SHP77 treated with DMSO at 0.1 percent for 48 hours (cell line): ENCODE measurements around the gene GMDS.

Experiments
- DNase-seq: peaks from one replicate; lab custom pipeline; 2025; lab: John Stamatoyannopoulos, UW

GMDS gene

DNA sequence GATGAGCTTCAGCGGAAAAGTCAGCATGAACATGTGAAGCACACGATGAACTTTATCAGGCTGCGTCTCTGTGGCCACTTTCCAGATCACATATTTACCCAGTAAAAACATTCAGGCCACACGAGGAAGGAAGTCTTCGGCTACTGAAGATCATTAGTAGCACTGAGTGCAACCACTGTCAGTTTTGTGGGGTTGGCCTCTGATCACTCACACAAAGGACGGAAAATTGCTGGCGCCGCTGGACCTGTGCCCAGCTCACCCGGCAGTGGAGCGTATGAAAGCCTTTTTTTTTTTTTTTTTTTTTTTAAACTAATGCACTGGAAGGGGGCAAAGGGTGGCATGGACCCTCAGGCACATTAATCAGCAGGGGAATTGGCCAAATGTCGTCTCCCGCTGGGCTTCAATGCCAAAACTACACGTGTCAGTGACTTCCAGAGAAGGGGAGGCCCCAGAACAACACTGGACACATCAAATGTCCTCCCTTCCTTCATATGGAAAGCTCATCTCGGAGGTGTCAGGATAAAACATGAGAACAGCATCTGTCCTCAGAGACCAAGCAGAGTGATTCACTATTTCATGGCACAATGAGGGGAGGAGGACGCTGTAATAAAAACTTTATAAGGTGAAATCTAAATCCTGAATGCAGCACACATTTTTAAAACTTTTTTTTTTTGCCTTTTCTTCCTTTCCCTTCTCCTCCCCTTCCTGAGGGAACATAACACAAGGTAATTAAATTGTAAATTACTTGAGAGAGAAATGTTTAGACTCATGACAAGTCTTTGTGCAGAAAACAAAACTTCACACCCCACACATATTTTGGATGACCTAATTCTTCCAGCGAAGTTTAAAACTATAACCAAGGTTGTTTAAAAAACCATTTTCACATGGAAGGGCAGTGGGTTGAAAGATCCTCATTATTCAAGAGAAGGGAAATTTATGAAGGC lies 412.3 kb downstream of the GMDS start:
- DNase-seq = peak; percentile 8

DNA sequence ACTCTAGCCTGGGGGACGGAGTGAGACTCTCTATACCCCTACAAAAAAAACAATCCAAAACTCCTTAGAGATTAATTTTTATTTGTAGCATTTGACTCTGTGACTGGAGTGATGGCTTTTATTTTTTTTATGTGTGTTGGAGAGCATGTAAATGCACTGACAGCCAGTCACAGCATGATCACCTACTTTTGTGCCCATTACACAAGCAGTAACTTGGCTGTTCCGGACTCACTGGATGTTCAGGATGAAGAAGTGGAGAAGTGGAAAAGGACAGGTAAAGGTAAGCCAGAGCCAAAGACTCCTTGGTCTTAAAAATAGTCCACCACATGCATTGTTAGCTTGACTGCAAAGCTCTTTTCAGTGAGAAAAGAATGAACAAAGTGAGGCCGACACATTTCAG lies 413.0 kb downstream of the GMDS start:
- DNase-seq = no peak

DNA sequence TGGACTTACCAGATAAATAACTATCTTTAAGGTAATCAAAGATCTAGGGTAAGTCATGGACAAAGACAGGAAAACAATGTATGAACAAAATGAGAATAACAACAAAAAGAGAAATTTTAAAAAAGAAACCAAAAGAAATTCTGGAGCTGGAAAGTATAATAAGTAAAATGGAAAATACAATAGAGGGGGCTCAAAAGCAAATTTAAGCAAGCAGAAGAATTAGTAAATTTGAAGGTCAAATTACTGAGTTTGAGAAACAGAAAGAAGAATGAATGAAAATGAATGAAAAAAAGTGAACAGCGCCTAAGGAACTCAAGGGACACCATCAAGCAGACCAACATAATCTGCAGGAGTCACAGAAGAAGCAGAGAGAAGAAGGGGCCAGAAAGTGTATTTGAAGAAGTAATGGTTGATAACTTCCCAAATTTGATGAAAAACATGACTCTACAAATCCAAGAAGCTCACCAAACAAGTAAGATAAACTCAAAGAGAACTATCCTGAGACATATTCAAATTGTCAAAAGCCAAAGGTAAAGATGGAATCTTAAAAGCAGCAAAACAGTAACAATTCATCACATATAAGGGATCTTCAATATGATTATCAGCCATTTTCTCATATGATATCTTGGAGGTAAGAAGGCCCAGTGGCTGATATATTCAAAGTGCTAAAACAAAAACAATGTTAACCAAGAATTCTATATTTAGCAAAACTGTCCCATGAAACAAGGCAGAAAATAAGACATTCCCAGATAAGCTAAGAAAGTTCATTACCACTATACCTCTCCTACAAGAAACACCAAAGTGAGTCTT lies 417.2 kb downstream of the GMDS start:
- DNase-seq = no peak

DNA sequence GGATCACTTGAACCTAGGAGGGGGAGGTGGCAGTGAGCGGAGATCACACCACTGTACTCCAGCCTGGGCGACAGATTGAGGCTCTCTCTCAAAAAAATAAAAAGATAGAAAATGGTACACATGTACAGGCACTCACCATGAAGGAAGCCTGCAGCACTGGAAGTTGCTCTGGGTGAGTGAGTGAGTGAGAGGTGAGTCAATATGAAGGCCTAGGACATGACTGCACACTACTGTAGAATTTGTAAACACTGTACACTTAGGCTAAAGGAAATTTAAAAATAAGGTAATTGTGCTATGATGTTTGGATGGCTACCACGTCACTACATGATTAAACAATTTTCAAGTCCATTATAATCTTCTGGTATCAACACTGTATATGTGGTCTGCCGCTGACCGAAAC lies 419.5 kb downstream of the GMDS start:
- no peak for DNase-seq

DNA sequence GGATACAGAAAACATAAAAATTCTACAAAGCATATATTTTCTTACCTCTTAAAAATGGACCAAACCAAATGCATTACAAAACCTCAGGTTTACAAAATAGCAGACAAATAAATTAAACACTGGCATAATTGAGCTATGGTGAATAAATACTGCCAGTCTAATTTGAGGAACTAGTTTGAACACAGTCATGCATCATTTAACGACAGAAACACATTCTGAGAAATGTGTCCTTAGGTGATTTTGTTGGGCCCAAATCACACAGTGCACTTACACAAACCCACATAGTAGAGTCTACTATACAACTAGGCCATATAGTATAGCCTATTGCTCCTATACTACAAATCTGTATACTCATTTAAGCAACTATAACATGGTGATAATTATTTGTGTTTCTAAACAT lies 420.1 kb downstream of the GMDS start:
- no peak for DNase-seq

DNA sequence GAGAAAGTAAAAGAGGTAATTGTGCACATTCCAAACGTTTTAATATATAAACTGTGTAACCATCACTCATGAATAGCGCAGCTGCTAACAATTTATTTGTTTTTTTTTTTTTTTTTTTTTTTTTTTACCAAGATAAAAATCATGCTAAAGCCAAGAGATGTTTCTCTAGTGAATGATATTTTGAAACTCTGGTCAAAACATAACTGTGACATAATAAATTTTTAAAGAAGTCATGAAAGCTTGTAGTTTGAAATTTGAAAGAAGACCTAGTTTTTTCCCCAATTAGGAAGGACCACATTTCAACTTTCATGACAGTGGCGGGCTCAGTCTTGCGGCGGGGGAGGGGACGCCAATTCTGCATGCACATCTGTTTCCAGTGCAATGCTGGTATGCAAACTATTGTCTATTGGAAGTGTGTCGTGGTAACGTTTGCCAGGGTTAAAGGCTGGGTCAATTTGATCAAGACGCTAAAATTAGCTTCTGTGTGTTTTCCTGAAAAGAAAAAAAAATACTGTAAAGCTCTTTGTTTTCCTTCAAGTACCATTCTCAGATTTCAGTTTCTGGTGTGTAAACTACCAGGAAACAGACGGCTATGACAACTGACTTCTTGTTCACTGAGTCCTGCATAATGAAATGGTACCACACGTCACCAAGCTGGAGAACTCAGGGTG lies 423.8 kb downstream of the GMDS start:
- peak; percentile 44 for DNase-seq

DNA sequence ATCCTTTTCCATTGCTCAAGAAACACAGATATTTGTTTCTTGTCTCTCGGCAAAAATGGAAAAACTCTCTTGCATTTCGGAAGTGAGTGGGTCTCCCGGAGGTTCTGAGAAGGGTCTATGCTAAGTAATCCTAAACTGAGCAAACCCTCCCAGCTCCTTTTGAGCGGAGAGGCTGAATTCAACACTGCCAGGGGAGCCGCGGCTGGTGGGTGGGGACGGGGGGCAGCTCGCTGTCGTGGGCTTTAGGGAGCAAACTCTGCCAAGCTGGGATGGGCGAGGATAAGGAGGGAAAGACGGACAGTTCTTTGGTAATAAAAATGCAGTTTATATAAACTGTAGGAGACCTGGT lies 424.3 kb downstream of the GMDS start:
- DNase-seq = no peak

DNA sequence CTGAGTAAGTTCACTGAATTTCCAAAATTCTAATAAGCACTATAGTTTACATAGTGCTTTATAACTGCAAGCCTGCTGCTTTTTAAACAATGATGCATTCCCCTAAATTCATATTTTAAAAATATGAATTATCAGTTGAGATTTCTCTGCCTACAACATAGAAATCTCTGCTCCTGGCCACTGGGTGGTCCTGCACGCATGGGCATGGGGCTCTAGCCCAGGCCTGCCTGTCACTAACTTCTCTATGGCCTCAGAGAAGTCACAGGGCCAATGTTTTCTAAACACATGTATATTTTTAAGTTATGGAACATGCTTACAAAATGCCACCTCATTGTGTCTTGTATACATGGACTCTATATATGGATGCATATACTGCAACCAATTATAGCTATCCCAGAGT lies 424.7 kb downstream of the GMDS start:
- no peak for DNase-seq

DNA sequence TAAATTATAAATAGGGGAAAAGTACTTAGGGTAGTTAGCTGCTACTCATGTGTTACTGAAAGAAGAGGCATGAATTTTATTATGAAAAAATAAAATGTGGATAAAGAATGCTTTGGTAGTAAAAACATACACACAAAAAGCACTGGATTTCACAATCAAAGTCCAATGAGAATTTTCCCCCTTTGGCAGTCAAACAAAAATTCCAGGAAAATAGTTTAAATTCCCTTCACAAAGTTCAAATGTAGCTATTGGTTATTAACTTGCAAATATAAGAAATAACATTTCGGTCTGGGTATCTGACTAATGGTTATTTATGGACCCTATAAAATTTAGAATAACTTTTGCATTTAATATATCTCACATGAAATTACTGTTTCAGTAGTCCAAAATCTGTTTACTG lies 425.2 kb downstream of the GMDS start:
- no peak for DNase-seq

DNA sequence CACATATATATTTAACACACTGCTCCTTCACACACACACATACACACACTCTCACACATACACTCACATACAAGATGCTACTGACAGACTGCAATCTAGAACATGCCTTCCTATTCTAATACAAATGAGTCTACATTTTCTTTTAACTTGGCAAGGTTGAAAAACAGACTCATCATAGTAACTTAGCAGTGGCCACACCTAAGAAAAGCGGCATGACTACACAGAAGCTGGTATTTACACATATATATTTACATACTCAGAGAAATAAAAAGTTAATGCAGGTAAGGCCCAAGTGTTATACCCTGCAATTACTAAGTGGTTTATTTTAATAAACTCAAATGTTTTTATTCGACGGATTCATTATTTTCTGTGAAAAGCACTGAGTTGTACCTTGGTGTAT lies 426.4 kb downstream of the GMDS start:
- no peak for DNase-seq

DNA sequence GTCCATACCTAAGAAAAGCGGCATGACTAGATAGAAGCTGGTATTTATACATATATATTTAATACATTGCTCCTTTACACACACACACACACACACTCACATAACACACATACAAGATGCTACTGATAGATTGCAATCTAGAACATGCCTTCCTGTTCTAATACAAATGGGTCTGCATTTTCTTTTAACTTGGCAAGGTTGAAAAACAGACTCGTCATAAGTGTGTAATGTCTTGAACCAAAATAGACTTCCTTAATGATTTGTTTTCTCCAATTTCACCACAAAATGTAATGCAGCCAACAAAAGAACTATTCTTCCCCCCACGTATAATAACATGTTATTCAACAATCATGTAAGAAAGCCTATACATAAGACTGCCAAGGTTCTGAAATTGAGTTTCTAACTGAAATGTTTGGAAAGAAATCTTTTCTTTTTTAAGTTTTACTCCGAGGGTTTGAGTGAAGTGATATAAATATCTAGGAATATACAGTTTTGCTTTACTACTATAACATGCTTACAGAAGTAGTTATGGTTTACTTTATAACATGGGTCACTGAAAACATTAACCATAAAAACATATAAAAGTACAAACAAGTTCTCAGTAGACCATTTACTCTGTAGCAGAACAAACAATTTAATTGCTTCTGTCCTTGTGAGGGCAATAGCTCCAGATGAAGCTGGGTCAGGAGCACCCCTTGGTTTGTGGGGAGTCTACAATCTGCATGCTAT lies 428.2 kb downstream of the GMDS start:
- DNase-seq = no peak

DNA sequence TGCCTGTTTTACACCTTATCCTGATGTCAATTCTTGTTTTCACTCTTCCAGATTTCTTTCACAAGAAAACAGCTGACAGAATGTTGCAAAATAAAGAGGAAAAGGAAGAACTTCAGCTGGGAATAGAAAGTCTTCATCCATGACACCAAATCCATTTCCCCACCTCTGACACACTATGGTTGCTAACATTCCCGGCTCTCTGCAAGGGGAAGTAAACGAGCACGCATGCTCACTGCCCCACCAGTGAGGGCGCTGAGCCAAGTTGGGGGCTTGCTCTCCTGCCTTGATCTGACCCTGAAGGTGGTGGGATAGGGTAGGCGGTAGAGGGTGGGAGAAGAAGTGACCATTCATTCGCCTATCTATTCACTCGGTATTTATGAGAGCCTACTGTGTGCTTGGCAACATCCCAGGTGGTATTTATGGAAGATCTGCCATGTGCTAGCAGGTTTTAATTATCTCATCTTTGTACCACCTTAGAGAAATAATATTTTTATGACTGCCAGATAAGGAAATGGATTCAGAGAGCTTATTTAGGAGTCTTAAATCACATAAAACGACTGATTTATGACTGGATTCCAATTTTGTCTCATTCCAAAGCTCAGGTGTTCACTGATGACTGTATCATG lies 429.5 kb downstream of the GMDS start:
- no peak for DNase-seq

DNA sequence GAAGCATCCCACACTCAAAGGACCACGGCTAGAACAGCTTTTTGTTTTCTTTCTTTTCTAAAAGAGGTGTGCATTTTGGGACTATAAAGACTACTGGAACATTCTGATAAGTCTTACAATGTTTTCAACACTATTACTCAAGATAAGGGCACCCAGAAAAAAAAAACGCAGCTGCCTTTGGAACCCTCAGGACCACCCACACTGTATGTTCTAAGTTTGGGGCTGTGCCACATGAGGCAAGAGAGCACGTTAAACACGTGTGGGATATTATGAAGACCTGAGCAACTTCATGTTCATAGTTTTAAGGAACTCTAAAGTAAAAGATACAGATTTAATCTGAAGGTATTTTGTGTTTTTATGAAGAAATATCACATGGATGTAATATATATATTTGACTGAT lies 431.1 kb downstream of the GMDS start:
- DNase-seq = no peak

DNA sequence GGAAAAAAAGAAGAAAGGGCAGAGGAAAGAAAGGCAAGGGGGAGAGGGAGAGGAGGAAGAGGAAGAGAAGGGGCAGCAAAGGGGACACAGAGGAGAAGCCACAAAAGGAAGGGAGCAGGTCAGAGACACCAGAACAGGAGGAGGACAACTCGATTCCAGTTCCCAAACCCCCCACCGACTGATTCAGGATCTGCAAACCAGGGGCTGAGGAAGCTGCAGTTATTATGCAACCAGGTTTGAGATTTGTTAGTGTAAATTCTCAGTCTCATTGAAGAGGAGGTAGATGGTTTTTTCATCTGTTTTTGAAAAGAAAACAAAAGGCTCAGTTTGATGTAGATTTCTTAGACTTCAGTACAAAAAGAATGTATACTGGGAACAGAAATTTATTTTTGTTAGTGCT lies 432.9 kb downstream of the GMDS start:
- DNase-seq = no peak

DNA sequence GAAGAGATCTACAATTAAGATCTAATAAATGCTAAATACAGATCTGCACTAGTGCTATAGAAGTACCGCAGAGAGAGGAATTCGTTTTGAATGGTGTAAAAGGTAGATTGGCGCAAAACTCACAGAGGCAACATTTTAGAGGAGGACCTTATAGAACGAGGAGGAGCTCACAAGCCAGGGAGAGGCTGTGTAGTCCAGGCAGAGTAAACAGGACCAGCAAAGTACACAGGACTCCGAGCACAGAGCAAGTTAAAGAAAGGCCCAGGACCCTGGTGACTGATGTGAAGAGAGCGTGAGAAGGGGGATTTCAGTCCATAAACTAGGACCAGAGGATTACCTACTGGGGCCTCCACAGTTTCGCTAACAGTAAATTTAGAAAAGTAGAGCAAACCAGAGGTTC lies 433.4 kb downstream of the GMDS start:
- DNase-seq = no peak

DNA sequence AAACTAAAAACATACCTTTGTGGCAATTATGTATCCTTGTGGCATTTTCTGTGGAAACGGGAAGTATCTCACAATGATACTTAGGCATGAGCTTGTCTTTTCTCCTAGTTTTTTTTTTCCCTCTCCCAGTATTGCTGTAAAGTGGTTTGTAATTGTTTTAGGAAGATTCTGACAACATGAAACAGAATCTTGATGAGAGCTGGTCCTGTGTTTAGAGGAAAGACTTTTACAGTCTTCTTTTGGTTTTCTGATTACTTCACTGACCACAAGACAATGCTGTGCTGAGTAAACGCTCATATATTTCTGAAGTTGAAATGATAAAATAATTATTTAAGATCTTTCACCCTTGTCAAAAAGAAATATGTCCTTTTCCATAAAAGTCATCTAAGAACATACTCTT lies 434.5 kb downstream of the GMDS start:
- no peak for DNase-seq

DNA sequence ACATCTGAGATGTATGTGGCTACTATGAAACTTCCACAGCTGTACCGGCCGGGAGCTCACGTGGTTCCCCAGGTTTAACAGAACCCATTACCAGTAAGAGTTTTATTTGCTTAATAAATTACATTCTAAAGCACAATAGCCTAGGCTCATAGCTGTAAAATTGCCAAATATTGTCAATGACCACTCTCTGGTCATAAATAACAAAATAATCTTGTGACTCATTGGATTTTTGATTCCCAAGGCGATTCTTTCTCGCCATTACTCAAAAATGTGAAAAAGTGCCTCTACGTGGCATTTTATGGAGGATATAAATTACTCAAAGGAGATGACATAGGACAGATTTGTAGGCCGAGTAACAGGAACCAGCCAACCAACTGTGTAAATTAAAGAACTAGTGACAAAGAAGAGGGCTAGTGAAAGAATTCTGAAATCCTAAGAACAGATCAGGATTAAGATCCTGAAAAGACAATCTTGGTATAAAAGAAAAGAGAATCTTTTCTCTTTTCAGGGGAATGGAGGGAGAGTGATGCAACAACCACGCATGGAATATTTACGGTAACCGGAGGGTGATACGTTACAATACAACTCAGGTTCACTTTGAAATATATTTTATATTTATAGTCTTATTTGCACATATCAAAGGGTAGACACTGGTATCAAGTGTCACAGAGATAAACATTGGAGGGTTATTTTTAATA lies 436.0 kb downstream of the GMDS start:
- no peak for DNase-seq

DNA sequence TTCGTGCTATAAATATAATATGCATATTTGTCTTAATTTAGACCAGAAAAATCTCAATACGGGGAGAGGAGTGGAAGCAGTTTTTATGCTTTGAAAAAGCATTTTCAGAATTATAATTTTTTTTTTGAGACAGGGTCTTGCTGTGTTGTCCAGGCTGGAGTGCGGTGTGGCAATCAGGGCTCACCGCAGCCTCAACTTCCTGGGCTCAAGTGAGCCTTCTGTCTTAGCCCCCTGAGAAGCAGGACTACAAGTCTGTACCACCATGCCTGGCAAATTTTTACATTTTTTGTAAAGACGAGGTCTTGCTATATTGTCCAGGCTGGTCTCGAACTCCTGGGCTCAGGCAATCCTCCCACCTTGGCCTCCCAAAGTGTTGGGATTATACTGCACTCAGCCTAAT lies 438.5 kb downstream of the GMDS start:
- no peak for DNase-seq

DNA sequence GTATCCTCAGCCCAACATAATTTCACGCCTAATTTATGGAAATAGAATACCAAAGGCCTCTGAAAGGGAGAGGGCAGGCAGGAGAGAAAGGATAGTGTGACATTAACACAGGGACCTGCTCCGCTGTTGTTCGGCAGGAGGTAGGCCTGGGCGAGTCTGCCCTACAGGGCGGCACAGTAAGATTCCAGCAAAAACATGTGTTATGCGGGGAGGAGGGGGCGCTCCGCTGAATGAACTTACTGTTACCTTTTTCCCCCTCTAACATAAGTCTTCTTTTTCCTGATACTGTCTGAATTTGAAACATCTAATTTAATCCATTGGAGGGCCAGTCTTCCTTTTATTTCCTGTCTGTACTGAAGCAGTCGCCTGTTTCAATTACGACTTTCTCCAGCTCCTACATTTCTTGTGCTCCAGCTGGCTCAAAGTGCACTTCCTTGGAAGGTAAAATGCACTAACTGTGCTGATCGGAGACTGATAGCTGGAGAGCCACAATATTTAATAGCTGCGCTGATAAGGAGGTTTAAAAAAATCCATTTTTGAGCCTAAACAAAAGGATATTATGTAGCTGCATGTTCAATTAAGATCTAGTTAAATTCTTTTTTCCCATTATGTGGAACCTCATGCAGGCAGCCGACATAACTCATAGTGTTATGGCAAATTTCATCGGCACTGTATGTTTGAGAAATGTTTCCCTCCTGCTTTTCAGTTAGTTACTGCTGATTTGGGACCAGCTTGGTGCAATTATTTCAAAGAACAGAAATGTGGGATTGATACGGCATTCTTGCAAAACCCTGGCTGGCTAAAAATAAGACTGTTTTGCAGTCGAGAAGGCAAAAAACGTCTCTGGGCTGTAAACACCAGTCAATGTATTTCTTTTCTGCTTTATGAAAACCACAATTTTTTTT lies 442.7 kb downstream of the GMDS start:
- no peak for DNase-seq

DNA sequence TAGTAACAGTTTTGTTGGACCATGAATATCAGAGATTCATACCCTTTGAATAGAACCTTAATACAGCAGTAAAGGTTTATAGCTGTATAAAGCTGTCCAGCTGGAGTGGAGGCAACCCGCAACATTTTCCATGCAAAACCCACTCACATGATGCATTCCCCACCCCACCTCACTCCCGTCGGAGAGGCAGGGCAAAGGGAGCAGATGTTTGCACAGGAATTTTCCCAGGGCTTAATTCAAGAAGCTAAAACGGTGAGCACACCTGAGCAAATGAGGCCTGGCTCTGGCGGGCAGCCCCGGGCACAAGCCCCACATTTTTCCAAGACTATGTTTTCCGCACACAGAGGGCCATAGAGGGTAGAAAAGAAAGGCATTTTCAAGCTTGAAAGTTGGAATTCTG lies 444.0 kb downstream of the GMDS start:
- no peak for DNase-seq
